GM06990 (cell line): ENCODE data around the gene NPTN.

ENCODE experiments used
- DNase-seq: peaks from one replicate; pipeline ENCODE4 v3.0.0-alpha.2; 2011; ENCODE audit not compliant: insufficient read length; ENCODE audit errors: extremely low read depth
- H3K27me3 ChIP-seq: replicated peaks from 2 replicates; pipeline ENCODE4 v1.6.0; 2011; ENCODE audit warnings: low read length; ENCODE audit not compliant: control insufficient read depth, insufficient read depth
- H3K36me3 ChIP-seq: 2 replicates; pipeline ENCODE4 v1.5.1; 2011; ENCODE audit warnings: low read length; ENCODE audit not compliant: control insufficient read depth, insufficient read depth
- H3K4me3 ChIP-seq: replicated peaks from 2 replicates; pipeline ENCODE4 v1.5.1; 2011; ENCODE audit warnings: low read depth, mild to moderate bottlenecking, control low read depth, low read length
- CTCF ChIP-seq: IDR thresholded peaks from 2 replicates; pipeline ENCODE4 v1.5.1; 2011; ENCODE audit warnings: low read length, control low read depth, mild to moderate bottlenecking, inconsistent platforms; ENCODE audit not compliant: insufficient read depth, poor library complexity, severe bottlenecking

The NPTN gene

GRCh38 chr15:73590263-73590662, 42.9 kb downstream of the NPTN start:
- Histone ChIP-seq H3K27me3 (no peaks in the 10 kb centered on the region), H3K36me3 (peaks cover 6% of the 10 kb centered on the region), H3K4me3 (no peak overlapping the region)
- TF ChIP-seq CTCF: no peak
- DNase-seq: no peak

GRCh38 chr15:73589766-73590165, 43.4 kb downstream of the NPTN start:
- H3K27me3 ChIP-seq: no peaks in the 10 kb centered on the region
- no peak overlapping the region for H3K4me3 ChIP-seq
- H3K36me3 ChIP-seq: peaks cover 6% of the 10 kb centered on the region
- DNase-seq: no peak
- TF ChIP-seq CTCF: no peak

GRCh38 chr15:73585871-73586654, 47.1 kb downstream of the NPTN start:
- Histone ChIP-seq H3K36me3 (peaks cover 5% of the 10 kb centered on the region), H3K27me3 (no peaks in the 10 kb centered on the region), H3K4me3 (no peak overlapping the region)
- DNase-seq: no peak
- TF ChIP-seq CTCF: no peak

GRCh38 chr15:73584699-73585420, 48.3 kb downstream of the NPTN start:
- H3K27me3 ChIP-seq: no peaks in the 10 kb centered on the region
- no peak for DNase-seq
- peaks cover 5% of the 10 kb centered on the region for H3K36me3 ChIP-seq
- TF ChIP-seq CTCF: no peak
- H3K4me3 ChIP-seq: no peak overlapping the region

- DNase-seq: no peak
- Histone ChIP-seq H3K27me3 (no peaks in the 10 kb centered on the region), H3K4me3 (no peak overlapping the region), H3K36me3 (peaks cover 3% of the 10 kb centered on the region)
- TF ChIP-seq CTCF: no peak
Observed at GRCh38 chr15:73583544-73583943, 49.6 kb downstream of the NPTN start.
